Endothelial cell of umbilical vein (primary cell): ENCODE data around the gene ERICH3. TPM values are rescaled to one million over a fixed set of nuclear protein-coding genes. Genes with fewer than 3 reads are reported as not detected.

ENCODE experiments used
- BruUV-seq: library from RNA; stranded (reverse); fragments of 400-500 nt; replicated peaks from 2 replicates; lab custom pipeline; 2021; lab: Mats Ljungman, UMichigan
- CTCF ChIA-PET: fragments of 300-600, 350-600 bp; sonication (Branson Sonifier 250); formaldehyde crosslinking; loops from one replicate; lab custom pipeline; 2021; ENCODE audit warnings: antibody characterized with exemption, inconsistent platforms; lab: Charles Lee
- POLR2A ChIA-PET: fragments of 300-600, 350-600 bp; sonication (Branson Sonifier 250); formaldehyde crosslinking; loops from one replicate; lab custom pipeline; 2021; ENCODE audit warnings: antibody characterized with exemption, inconsistent platforms; lab: Charles Lee
- DNase-seq: peaks from one replicate; pipeline ENCODE4 v3.0.0-alpha.2; 2011; ENCODE audit warnings: low read depth, low spot score
- FAIRE-seq: peaks from 2 replicates; lab custom pipeline; 2011; peaks lifted over from hg19 to GRCh38; lab: Jason Lieb, UNC
- H2AFZ ChIP-seq: 2 replicates; pipeline ENCODE4 v1.6.0; 2012; ENCODE audit warnings: low read depth, low read length, control low read depth, inconsistent platforms
- H3K27ac ChIP-seq: 2 replicates; pipeline ENCODE4 v1.5.1; 2011; ENCODE audit warnings: low read depth, mild to moderate bottlenecking, control low read depth, low read length, moderate library complexity; ENCODE audit not compliant: insufficient read depth
- H3K27me3 ChIP-seq, 2 experiments: 2 replicates each; pipeline versions ENCODE4 v1.6.0 to v1.6.1; 2011; ENCODE audit warnings: low read length in 2 of 2, mixed read lengths in 1 of 2; ENCODE audit not compliant: control insufficient read depth in 2 of 2, insufficient read depth in 2 of 2
- H3K36me3 ChIP-seq, 2 experiments: 2 replicates in 1 of 2; 3 replicates in 1 of 2; pipeline ENCODE4 v1.5.1; 2011; ENCODE audit warnings: low read length in 2 of 2, mild to moderate bottlenecking in 1 of 2, moderate library complexity in 1 of 2; ENCODE audit not compliant: control insufficient read depth in 2 of 2, insufficient read depth in 2 of 2; ENCODE audit errors: extremely low read depth in 1 of 2
- H3K4me1 ChIP-seq: 3 replicates; pipeline ENCODE4 v1.5.1; 2011; ENCODE audit warnings: mild to moderate bottlenecking, low read length; ENCODE audit not compliant: control insufficient read depth, insufficient read depth; ENCODE audit errors: extremely low read depth
- H3K4me2 ChIP-seq: 2 replicates; pipeline ENCODE4 v1.6.1; 2011; ENCODE audit warnings: low read length, control low read depth, mixed read lengths; ENCODE audit not compliant: insufficient read depth
- H3K4me3 ChIP-seq, 3 experiments: fragments of 200-600 bp in 1 of 3; sonication (generic), shearing (Covaris generic) in 1 of 3; replicated peaks in 1 of 3; 2 replicates each; pipeline ENCODE4 v1.5.1; 2011 to 2016; ENCODE audit warnings: control low read depth in 3 of 3, low read length in 3 of 3, mild to moderate bottlenecking in 2 of 3, inconsistent platforms in 1 of 3, low read depth in 1 of 3, moderate library complexity in 1 of 3; ENCODE audit not compliant: insufficient read depth in 1 of 3
- H3K79me2 ChIP-seq: 2 replicates; pipeline ENCODE4 v1.6.0; 2012; ENCODE audit warnings: low read length, inconsistent platforms; ENCODE audit not compliant: control insufficient read depth, insufficient read depth
- H3K9ac ChIP-seq: replicated peaks from 2 replicates; pipeline ENCODE3; 2011; ENCODE audit warnings: low read length, control low read depth; ENCODE audit not compliant: insufficient read depth; ENCODE audit errors: extremely low read depth
- H3K9me1 ChIP-seq: replicated peaks from 3 replicates; pipeline ENCODE4 v1.6.0; 2011; ENCODE audit warnings: mild to moderate bottlenecking, low read length; ENCODE audit not compliant: control insufficient read depth, insufficient read depth; ENCODE audit errors: extremely low read depth
- H3K9me3 ChIP-seq: replicated peaks from 2 replicates; pipeline ENCODE4 v1.5.1; 2012; ENCODE audit warnings: low read length, inconsistent platforms; ENCODE audit not compliant: control insufficient read depth, insufficient read depth
- H4K20me1 ChIP-seq: replicated peaks from 2 replicates; pipeline ENCODE3; 2011; ENCODE audit warnings: mild to moderate bottlenecking, low read length; ENCODE audit not compliant: control insufficient read depth, insufficient read depth; ENCODE audit errors: extremely low read depth
- CTCF ChIP-seq, 2 donors: IDR thresholded peaks; 1 replicate in 1 of 2; 2 replicates in 1 of 2; pipeline ENCODE4 v1.5.1; 2011; ENCODE audit warnings: low read length in 2 of 2, mild to moderate bottlenecking in 2 of 2, moderate library complexity in 2 of 2, control low read depth in 1 of 2, inconsistent platforms in 1 of 2, low read depth in 1 of 2; ENCODE audit not compliant: insufficient read depth in 1 of 2; ENCODE audit errors: extremely low read depth in 1 of 2
- FOS ChIP-seq: IDR thresholded peaks from 2 replicates; pipeline ENCODE4 v1.6.1; 2011; ENCODE audit warnings: mild to moderate bottlenecking, low read length, moderate library complexity, borderline replicate concordance; ENCODE audit not compliant: insufficient read depth
- MYC ChIP-seq: IDR thresholded peaks from one replicate; pipeline ENCODE4 v1.6.1; 2011; ENCODE audit warnings: mild to moderate bottlenecking, low read depth, low read length
- POLR2AphosphoS5 ChIP-seq: IDR thresholded peaks from 2 replicates; pipeline ENCODE4 v1.6.1; 2012; ENCODE audit warnings: low read depth, mild to moderate bottlenecking, control low read depth, low read length, moderate library complexity; ENCODE audit not compliant: insufficient read depth
- dilution Hi-C: fragments of 300-500 bp; cut with MboI; formaldehyde crosslinking; loops from one replicate; pipeline ENCODE4 v1.15.0; 2019; ENCODE audit warnings: low sequenced_read_pairs; ENCODE audit not compliant: extremely low pct_ligation_motif_present
- intact Hi-C: fragments of 100-400 bp; cut with micrococcal nuclease; formaldehyde crosslinking; loops from one replicate; pipeline ENCODE4 v1.10.0; 2022
- polyA plus RNA-seq, 4 experiments: library from polyadenylated mRNA; depleted of rRNA in 3 of 4; stranded (reverse) in 3 of 4; unstranded in 1 of 4; fragments of >200 nt; gene quantifications; 2 replicates each; pipeline versions ENCODE4 v1.2.1 to v1.2.3, GENCODE V29; 2011 to 2012; ENCODE audit warnings: missing spikeins in 1 of 4
- total RNA-seq: library from RNA; stranded (reverse); gene quantifications from 2 replicates; pipeline ENCODE4 v1.2.3, GENCODE V29; 2021

ERICH3 gene
- total and polyA plus RNA-seq, 2 donors (not counting 3 experiments of a cell fraction or from before 2014, with no cell fraction given), result not detected

GRCh38 chr1:74677926-74678325, 4.3 kb upstream of the ERICH3 start:
- H3K27me3 ChIP-seq, result peaks cover 8 to 13% of the 10 kb centered on the region in 2 experiments
- CTCF ChIA-PET, result interaction anchor here (3.0 kb wide), 1 partner anchor 12 kb away, joined by 12 read pairs; no protein-coding TSS in a partner anchor
- no peak overlapping the region for H3K4me3 ChIP-seq
- H3K36me3 ChIP-seq, result no peaks in the 10 kb centered on the region
- no TSS peak for BruUV-seq
- POLR2A ChIA-PET, result no interaction called here
- dilution Hi-C loops (no loop called here), intact Hi-C loops (no loop called here)
- no peaks in the 10 kb centered on the region for H4K20me1 ChIP-seq
- no peaks in the 10 kb centered on the region for H3K4me1 ChIP-seq
- TF ChIP-seq POLR2AphosphoS5, result no peak
- TF ChIP-seq MYC, result no peak
- no peak for TF ChIP-seq CTCF (IDR thresholded peaks at IDR 0.05; ENCODE audit: extremely low read depth in 1 of 2, insufficient read depth in 1 of 2, low read depth in 1 of 2, low read length in 2 of 2)
- no peak for TF ChIP-seq FOS
- FAIRE-seq (no peak), DNase-seq (no peak)
- no peak overlapping the region for H3K4me2 ChIP-seq
- no peaks in the 10 kb centered on the region for H3K9me3 ChIP-seq
- no peak overlapping the region for H3K27ac ChIP-seq
- H2AFZ ChIP-seq, result no peak overlapping the region
- no peaks in the 10 kb centered on the region for H3K9me1 ChIP-seq
- H3K79me2 ChIP-seq, result no peaks in the 10 kb centered on the region
- H3K9ac ChIP-seq, result no peak overlapping the region
